H1 (cell line): Measurements from ENCODE around the gene TAB3. TPM values are rescaled to one million over a fixed set of nuclear protein-coding genes. Genes with fewer than 3 reads are reported as not detected.

Experiments used
- CTCF ChIA-PET: fragments of 300-600 bp; sonication (Branson Sonifier 250); formaldehyde crosslinking; loops from one replicate; lab custom pipeline; 2021; ENCODE audit not compliant: partially characterized antibody; lab: Charles Lee
- POLR2A ChIA-PET: fragments of 300-600 bp; sonication (Branson Sonifier 250); formaldehyde crosslinking; loops from one replicate; lab custom pipeline; 2021; ENCODE audit warnings: inconsistent platforms; ENCODE audit not compliant: partially characterized antibody; lab: Charles Lee
- DNase-seq, 2 experiments: peaks; one replicate each; pipeline versions ENCODE4 v3.0.0 to v3.0.0-alpha.2; 2010 to 2022; ENCODE audit warnings: low spot score in 2 of 2, low read depth in 1 of 2, mixed read lengths in 1 of 2
- FAIRE-seq: peaks from 2 replicates; lab custom pipeline; 2011; peaks lifted over from hg19 to GRCh38; lab: Jason Lieb, UNC
- H2AFZ ChIP-seq: 2 replicates; pipeline ENCODE4 v1.8.1; 2012; ENCODE audit warnings: low read length, inconsistent platforms
- H2AK5ac ChIP-seq: 2 replicates; pipeline ENCODE4 v1.6.1; 2013; ENCODE audit warnings: low read depth, low read length
- H2BK120ac ChIP-seq: replicated peaks from 2 replicates; pipeline ENCODE3; 2013; ENCODE audit warnings: low read depth, low read length, inconsistent platforms
- H2BK12ac ChIP-seq: 2 replicates; pipeline ENCODE4 v1.6.1; 2013; ENCODE audit warnings: low read depth, low read length
- H2BK15ac ChIP-seq: 2 replicates; pipeline ENCODE4 v1.6.1; 2013; ENCODE audit warnings: low read length
- H2BK20ac ChIP-seq: 2 replicates; pipeline ENCODE4 v1.6.1; 2013; ENCODE audit warnings: low read length
- H2BK5ac ChIP-seq: 2 replicates; pipeline ENCODE4 v1.6.1; 2013; ENCODE audit warnings: low read depth, low read length
- H3K14ac ChIP-seq: 2 replicates; pipeline ENCODE4 v1.6.1; 2013; ENCODE audit warnings: inconsistent platforms; ENCODE audit not compliant: insufficient read length
- H3K18ac ChIP-seq: 2 replicates; pipeline ENCODE4 v1.6.1; 2013; ENCODE audit warnings: low read length; ENCODE audit errors: extremely low read depth
- H3K23ac ChIP-seq: 2 replicates; pipeline ENCODE4 v1.6.1; 2013; ENCODE audit warnings: inconsistent platforms; ENCODE audit not compliant: insufficient read length
- H3K23me2 ChIP-seq: 2 replicates; pipeline ENCODE4 v1.6.1; 2013; ENCODE audit warnings: low read depth, low read length
- H3K27ac ChIP-seq: 2 replicates; pipeline ENCODE4 v1.6.1; 2011; ENCODE audit warnings: low read depth, low read length, inconsistent platforms
- H3K27me3 ChIP-seq, 4 experiments: replicated peaks in 1 of 4; 1 replicate in 1 of 4; 2 replicates in 3 of 4; pipeline versions ENCODE4 v1.6.1 to v1.8.1; 2011 to 2013; ENCODE audit warnings: low read length in 3 of 4, mild to moderate bottlenecking in 3 of 4, inconsistent platforms in 2 of 4, mixed read lengths in 2 of 4, moderate library complexity in 1 of 4; ENCODE audit not compliant: control insufficient read depth in 3 of 4, insufficient read depth in 3 of 4; ENCODE audit errors: extremely low read depth in 1 of 4
- H3K36me3 ChIP-seq, 4 experiments: 2 replicates each; pipeline versions ENCODE4 v1.6.1 to v1.8.1; 2011 to 2013; ENCODE audit warnings: mild to moderate bottlenecking in 4 of 4, low read length in 3 of 4, moderate library complexity in 2 of 4, control low read depth in 1 of 4, inconsistent platforms in 1 of 4; ENCODE audit not compliant: insufficient read depth in 4 of 4, control insufficient read depth in 2 of 4
- H3K4ac ChIP-seq: replicated peaks from 2 replicates; pipeline ENCODE3; 2013; ENCODE audit warnings: low read length, low read depth, mixed read lengths, inconsistent platforms; ENCODE audit not compliant: insufficient read length
- H3K4me1 ChIP-seq, 4 experiments: replicated peaks in 1 of 4; 1 replicate in 1 of 4; 2 replicates in 3 of 4; pipeline versions ENCODE4 v1.6.1 to v1.8.1; 2011 to 2013; ENCODE audit warnings: low read length in 3 of 4, inconsistent platforms in 2 of 4, mixed read lengths in 1 of 4; ENCODE audit not compliant: insufficient read depth in 4 of 4, control insufficient read depth in 3 of 4
- H3K4me2 ChIP-seq, 2 experiments: 2 replicates each; pipeline versions ENCODE4 v1.6.1 to v1.8.1; 2011 to 2013; ENCODE audit warnings: low read depth in 2 of 2, low read length in 2 of 2, control low read depth in 1 of 2, inconsistent platforms in 1 of 2, mild to moderate bottlenecking in 1 of 2; ENCODE audit not compliant: insufficient read depth in 1 of 2
- H3K4me3 ChIP-seq, 4 experiments: fragments of 200-600, 300-600 bp in 1 of 4; sonication (generic), shearing (Covaris generic), sonication (Bioruptor Twin) in 1 of 4; 2 replicates each; pipeline versions ENCODE4 v1.5.1 to v1.8.1; 2011 to 2016; ENCODE audit warnings: low read length in 4 of 4, low read depth in 3 of 4, control low read depth in 2 of 4, inconsistent platforms in 2 of 4, mild to moderate bottlenecking in 2 of 4, mixed read lengths in 1 of 4, moderate library complexity in 1 of 4; ENCODE audit not compliant: insufficient read depth in 2 of 4; ENCODE audit errors: extremely low read depth in 1 of 4
- H3K56ac ChIP-seq: replicated peaks from 2 replicates; pipeline ENCODE3; 2013; ENCODE audit warnings: low read depth, mild to moderate bottlenecking, mixed read lengths, low read length, inconsistent platforms; ENCODE audit not compliant: insufficient read length
- H3K79me1 ChIP-seq: 2 replicates; pipeline ENCODE4 v1.6.1; 2013; ENCODE audit warnings: low read depth, low read length, control low read depth
- H3K79me2 ChIP-seq, 2 experiments: 2 replicates each; pipeline versions ENCODE4 v1.6.1 to v1.8.1; 2012 to 2013; ENCODE audit warnings: low read length in 2 of 2, mild to moderate bottlenecking in 2 of 2, inconsistent platforms in 1 of 2; ENCODE audit not compliant: insufficient read depth in 2 of 2, control insufficient read depth in 1 of 2
- H3K9ac ChIP-seq, 4 experiments: replicated peaks in 1 of 4; 1 replicate in 1 of 4; 2 replicates in 3 of 4; pipeline versions ENCODE4 v1.6.1 to v1.8.1; 2011 to 2013; ENCODE audit warnings: low read depth in 3 of 4, low read length in 3 of 4, control low read depth in 2 of 4, mild to moderate bottlenecking in 2 of 4, moderate library complexity in 2 of 4, inconsistent platforms in 1 of 4; ENCODE audit errors: extremely low read depth in 1 of 4
- H3K9me3 ChIP-seq, 2 experiments: 2 replicates each; pipeline versions ENCODE4 v1.6.1 to v1.8.1; 2012 to 2013; ENCODE audit warnings: mild to moderate bottlenecking in 2 of 2, moderate library complexity in 2 of 2, control low read depth in 1 of 2, inconsistent platforms in 1 of 2, low read depth in 1 of 2, low read length in 1 of 2, mixed read lengths in 1 of 2; ENCODE audit not compliant: insufficient read depth in 2 of 2
- H4K20me1 ChIP-seq, 2 experiments: replicated peaks in 1 of 2; 2 replicates each; pipeline versions ENCODE3 to v1.8.1; 2011 to 2013; ENCODE audit warnings: inconsistent platforms in 2 of 2, low read length in 2 of 2, mild to moderate bottlenecking in 1 of 2; ENCODE audit not compliant: insufficient read depth in 2 of 2, control insufficient read depth in 1 of 2
- H4K5ac ChIP-seq: 2 replicates; pipeline ENCODE4 v1.6.1; 2013; ENCODE audit warnings: low read length, low read depth, mixed read lengths, inconsistent platforms; ENCODE audit not compliant: insufficient read length
- H4K8ac ChIP-seq: 2 replicates; pipeline ENCODE4 v1.8.0; 2013; ENCODE audit warnings: mild to moderate bottlenecking, moderate library complexity, low read length, inconsistent platforms; ENCODE audit not compliant: insufficient read depth; ENCODE audit errors: extremely low read depth
- H4K91ac ChIP-seq: replicated peaks from 2 replicates; pipeline ENCODE3; 2013; ENCODE audit warnings: low read length, mixed read lengths, inconsistent platforms; ENCODE audit not compliant: insufficient read length
- CEBPB ChIP-seq: IDR thresholded peaks from 2 replicates; pipeline ENCODE4 v1.6.1; 2012; ENCODE audit warnings: low read depth, low read length
- RFX5 ChIP-seq: IDR thresholded peaks from 2 replicates; pipeline ENCODE4 v1.6.1; 2011; ENCODE audit warnings: low read depth, low read length, improper control_type of control experiment, borderline replicate concordance
- WGBS, 2 experiments: shearing (Covaris generic) in 1 of 2; methylation state at CpG; one replicate each; pipeline versions ENCODE4 v1.1.6 to v1.1.7; 2013 to 2015; ENCODE audit warnings: low lambda C conversion rate in 2 of 2, mixed read lengths in 2 of 2, inconsistent platforms in 1 of 2, low coverage in 1 of 2, missing lambda C conversion rate in 1 of 2; ENCODE audit not compliant: insufficient replicate concordance in 2 of 2, insufficient coverage in 1 of 2, insufficient read length in 1 of 2; ENCODE audit errors: extremely low coverage in 1 of 2, missing lambda C conversion rate in 1 of 2; 5-methylcytosine and 5-hydroxymethylcytosine counted together
- polyA plus RNA-seq, 7 experiments: library from polyadenylated mRNA; depleted of rRNA in 3 of 7; stranded (reverse) in 5 of 7; unstranded in 2 of 7; fragments of >200 nt in 5 of 7; fragments of 200-250 nt in 2 of 7; gene quantifications; 1 replicate in 5 of 7; 2 replicates in 1 of 7; 4 replicates in 1 of 7; pipeline versions ENCODE4 v1.2.1 to v1.2.3, GENCODE V29; 2011 to 2013; ENCODE audit warnings: missing spikeins in 2 of 7, mixed read lengths in 2 of 7
- total RNA-seq: library from RNA; stranded (reverse); fragmentation: NEBNext Ultra II Directional; extraction: Animal tissue kit (Norgen Biotek cat#: 25700); gene quantifications from 2 replicates; pipeline ENCODE4 v1.2.1, GENCODE V29; 2021

Gene TAB3
- total and polyA plus RNA-seq, 2 of the 8 experiments (the other 6 are each of a cell fraction or from before 2014, with no cell fraction given): 12.7 to 12.9 TPM

- Histone ChIP-seq H3K27me3 (no peaks in the 10 kb centered on the region), H2AK5ac (no peak overlapping the region), H2BK5ac (no peak overlapping the region), H3K56ac (no peak overlapping the region), H3K27ac (no peak overlapping the region), H3K23me2 (no peaks in the 10 kb centered on the region), H3K4me1 (no peaks in the 10 kb centered on the region), H3K9me3 (no peaks in the 10 kb centered on the region), H3K9ac (no peak overlapping the region), H2BK120ac (no peak overlapping the region), H3K79me2 (no peaks in the 10 kb centered on the region), H3K14ac (no peak overlapping the region), H4K20me1 (no peaks in the 10 kb centered on the region), H3K36me3 (no peaks in the 10 kb centered on the region), H3K4me3 (no peak overlapping the region), H4K91ac (no peak overlapping the region), H4K8ac (no peak overlapping the region), H2BK12ac (no peak overlapping the region), H3K18ac (no peak overlapping the region), H2AFZ (no peak overlapping the region), H3K4me2 (no peak overlapping the region), H3K79me1 (no peaks in the 10 kb centered on the region), H4K5ac (no peak overlapping the region), H2BK20ac (no peak overlapping the region), H3K4ac (no peak overlapping the region), H3K23ac (no peak overlapping the region), H2BK15ac (no peak overlapping the region)
- no peak for DNase-seq
- FAIRE-seq: no peak
- TF ChIP-seq CEBPB (peak; percentile 48; the same call in 1 of the 2 replicates), RFX5 (no peak)
- POLR2A ChIA-PET: no interaction called here
- WGBS, 2 experiments: 93% methylated on average over 3 of the region's 3 CpGs; no CpG with 5 or more reads in 1 of the 2 experiments
- CTCF ChIA-PET: interaction anchor here (1.6 to 2.0 kb wide), 2 partner anchors 48 to 80 kb away, joined by 3 to 7 read pairs; no protein-coding TSS in a partner anchor
Observed at GRCh38 chrX:30816079-30816478, 73.0 kb downstream of the TAB3 start.
